ENCODE measurements around the gene KRT82. TPM values are rescaled to one million over a fixed set of nuclear protein-coding genes. Genes with fewer than 3 reads are reported as not detected.

KRT82 gene
- total RNA-seq, 1 donor from 2014 or later: not detected

GRCh38 chr12:52418576-52419110 lies 12.5 kb upstream of the KRT82 start:
- no peak for DNase-seq
- Histone ChIP-seq H3K4me1 (peaks cover 7% of the 10 kb centered on the region), H3K9me3 (no peaks in the 10 kb centered on the region), H3K4me3 (no peak overlapping the region), H3K27me3 (no peaks in the 10 kb centered on the region), H3K36me3 (no peaks in the 10 kb centered on the region), H3K27ac (no peak overlapping the region)
- intact Hi-C loops (cut with DNase I): no loop called here
- ATAC-seq: no peak
- no peak for TF ChIP-seq CTCF (IDR thresholded peaks at IDR 0.05)

- Histone ChIP-seq H3K27ac (no peak overlapping the region), H3K4me3 (no peak overlapping the region), H3K27me3 (no peaks in the 10 kb centered on the region), H3K4me1 (peaks cover 7% of the 10 kb centered on the region), H3K36me3 (no peaks in the 10 kb centered on the region), H3K9me3 (no peaks in the 10 kb centered on the region)
- DNase-seq (no peak), ATAC-seq (peak; percentile 66)
- intact Hi-C loops (cut with DNase I): no loop called here
- TF ChIP-seq CTCF (IDR thresholded peaks at IDR 0.05): no peak
Observed at GRCh38 chr12:52417740-52418139, 11.6 kb upstream of the KRT82 start.

- peaks cover 7% of the 10 kb centered on the region for H3K4me1 ChIP-seq
- H3K27me3 ChIP-seq: peaks cover 4% of the 10 kb centered on the region
- no peak for ATAC-seq
- H3K9me3 ChIP-seq: no peaks in the 10 kb centered on the region
- intact Hi-C loops (cut with DNase I): no loop called here
- no peak for TF ChIP-seq CTCF (IDR thresholded peaks at IDR 0.05)
- no peaks in the 10 kb centered on the region for H3K36me3 ChIP-seq
- no peak overlapping the region for H3K27ac ChIP-seq
- no peak for DNase-seq
- no peak overlapping the region for H3K4me3 ChIP-seq
Observed at GRCh38 chr12:52416795-52417194, 10.7 kb upstream of the KRT82 start.

GRCh38 chr12:52415870-52416750 lies 10.0 kb upstream of the KRT82 start:
- ATAC-seq: peak; percentile 46
- Histone ChIP-seq H3K4me3 (no peak overlapping the region), H3K9me3 (no peaks in the 10 kb centered on the region), H3K36me3 (no peaks in the 10 kb centered on the region), H3K4me1 (peaks cover 7% of the 10 kb centered on the region), H3K27me3 (peaks cover 4% of the 10 kb centered on the region), H3K27ac (no peak overlapping the region)
- DNase-seq: no peak
- intact Hi-C loops (cut with DNase I): no loop called here
- TF ChIP-seq CTCF (IDR thresholded peaks at IDR 0.05): no peak

- Histone ChIP-seq H3K4me3 (no peak overlapping the region), H3K9me3 (no peaks in the 10 kb centered on the region), H3K27me3 (peaks cover 4% of the 10 kb centered on the region), H3K27ac (no peak overlapping the region), H3K4me1 (peaks cover 7% of the 10 kb centered on the region), H3K36me3 (no peaks in the 10 kb centered on the region)
- intact Hi-C loops (cut with DNase I): no loop called here
- ATAC-seq (no peak), DNase-seq (no peak)
- no peak for TF ChIP-seq CTCF (IDR thresholded peaks at IDR 0.05)
Observed at GRCh38 chr12:52414936-52415335, 8.8 kb upstream of the KRT82 start.

All from upper lobe of right lung (tissue), 1 donor.